Glutamatergic neuron (in vitro differentiated cells): ENCODE data around the gene DCN. TPM values are rescaled to one million over a fixed set of nuclear protein-coding genes. Genes with fewer than 3 reads are reported as not detected.

Experiments
- DNase-seq: peaks from one replicate; pipeline ENCODE4 v3.0.0; 2022
- H3K27ac Mint-ChIP-seq: one replicate; pipeline ENCODE4 v1.8.0; 2020; ENCODE audit warnings: mild to moderate bottlenecking, mixed read lengths, inconsistent platforms; ENCODE audit not compliant: unreplicated experiment
- H3K27me3 Mint-ChIP-seq: one replicate; pipeline ENCODE4 v1.8.0; 2020; ENCODE audit warnings: mild to moderate bottlenecking, moderate library complexity, mixed read lengths, inconsistent platforms; ENCODE audit not compliant: unreplicated experiment
- H3K36me3 Mint-ChIP-seq: one replicate; pipeline ENCODE4 v1.8.0; 2020; ENCODE audit warnings: mild to moderate bottlenecking, mixed read lengths, inconsistent platforms; ENCODE audit not compliant: unreplicated experiment
- H3K4me1 Mint-ChIP-seq: one replicate; pipeline ENCODE4 v1.8.0; 2020; ENCODE audit warnings: mild to moderate bottlenecking, low read depth, mixed read lengths, inconsistent platforms; ENCODE audit not compliant: unreplicated experiment
- H3K4me3 Mint-ChIP-seq: one replicate; pipeline ENCODE4 v1.8.0; 2020; ENCODE audit warnings: mild to moderate bottlenecking, mixed read lengths, inconsistent platforms; ENCODE audit not compliant: unreplicated experiment
- H3K9me3 Mint-ChIP-seq: one replicate; pipeline ENCODE4 v1.8.0; 2020; ENCODE audit warnings: mild to moderate bottlenecking, moderate library complexity, mixed read lengths, inconsistent platforms; ENCODE audit not compliant: unreplicated experiment
- CTCF ChIP-seq: fragments of 200-600 bp; sonication (generic); IDR thresholded peaks from one replicate; pipeline ENCODE4 v1.5.0; 2021; ENCODE audit not compliant: partially characterized antibody, unreplicated experiment
- total RNA-seq: library from RNA; stranded (reverse); fragmentation: NEBNext Ultra II Directional; extraction: Animal tissue kit (Norgen Biotek cat#: 25700); gene quantifications from one replicate; pipeline ENCODE4 v1.2.1, GENCODE V29; 2021; ENCODE audit not compliant: unreplicated experiment

DCN gene
- total RNA-seq, 1 donor from 2014 or later = not detected

GRCh38 chr12:91138337-91138920 lies 44.2 kb downstream of the DCN start:
- TF ChIP-seq CTCF = no peak
- no peaks in the 10 kb centered on the region for H3K36me3 Mint-ChIP-seq
- H3K4me3 Mint-ChIP-seq = no peak overlapping the region
- no peak for DNase-seq
- H3K9me3 Mint-ChIP-seq = no peaks in the 10 kb centered on the region
- H3K27me3 Mint-ChIP-seq = peaks cover 3% of the 10 kb centered on the region
- H3K4me1 Mint-ChIP-seq = no peaks in the 10 kb centered on the region
- no peak overlapping the region for H3K27ac Mint-ChIP-seq

- Mint-ChIP-seq H3K27me3 (no peaks in the 10 kb centered on the region), H3K36me3 (no peaks in the 10 kb centered on the region), H3K27ac (no peak overlapping the region), H3K9me3 (no peaks in the 10 kb centered on the region), H3K4me3 (no peak overlapping the region), H3K4me1 (no peaks in the 10 kb centered on the region)
- TF ChIP-seq CTCF = no peak
- DNase-seq = no peak
Observed at GRCh38 chr12:91133871-91134270, 48.7 kb downstream of the DCN start.

- Mint-ChIP-seq H3K4me1 (no peaks in the 10 kb centered on the region), H3K36me3 (no peaks in the 10 kb centered on the region), H3K9me3 (no peaks in the 10 kb centered on the region), H3K27ac (no peak overlapping the region), H3K27me3 (no peaks in the 10 kb centered on the region), H3K4me3 (no peak overlapping the region)
- no peak for TF ChIP-seq CTCF
- no peak for DNase-seq
Observed at GRCh38 chr12:91129662-91130362, 52.8 kb downstream of the DCN start.

- Mint-ChIP-seq H3K36me3 (no peaks in the 10 kb centered on the region), H3K9me3 (no peaks in the 10 kb centered on the region), H3K4me3 (no peak overlapping the region), H3K27ac (no peak overlapping the region), H3K27me3 (no peaks in the 10 kb centered on the region), H3K4me1 (no peaks in the 10 kb centered on the region)
- TF ChIP-seq CTCF = no peak
- no peak for DNase-seq
Observed at GRCh38 chr12:91127751-91128150, 54.9 kb downstream of the DCN start.

GRCh38 chr12:91127306-91127705 lies 55.3 kb downstream of the DCN start:
- H3K27ac Mint-ChIP-seq = no peak overlapping the region
- DNase-seq = no peak
- no peaks in the 10 kb centered on the region for H3K9me3 Mint-ChIP-seq
- no peaks in the 10 kb centered on the region for H3K27me3 Mint-ChIP-seq
- TF ChIP-seq CTCF = no peak
- H3K4me1 Mint-ChIP-seq = no peaks in the 10 kb centered on the region
- H3K36me3 Mint-ChIP-seq = no peaks in the 10 kb centered on the region
- no peak overlapping the region for H3K4me3 Mint-ChIP-seq
